ENCODE data around the gene RPL35.

DNA sequence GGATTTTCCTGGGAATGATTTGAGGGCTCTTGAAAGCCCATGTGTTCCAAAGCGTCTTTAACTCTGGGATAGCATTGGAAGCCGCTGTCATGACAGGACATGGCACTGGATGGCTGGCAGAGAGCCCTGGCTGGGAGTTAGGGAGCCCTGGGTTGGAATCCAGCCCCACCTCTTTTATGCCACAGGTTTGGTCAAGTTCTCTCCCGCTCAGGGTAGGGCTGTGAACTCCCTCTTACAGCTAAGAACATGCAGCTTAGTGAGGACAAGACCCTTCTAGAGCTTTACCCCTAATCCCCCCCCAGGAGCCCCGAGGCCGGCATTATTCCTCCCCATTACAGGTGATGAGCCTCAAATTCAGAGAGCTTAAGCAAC is 47.6 kb downstream of the RPL35 start:
- TF ChIP-seq EZH2phosphoT487 (IDR thresholded peaks at IDR 0.05; ENCODE audit: borderline replicate concordance) = no peak
- TF ChIP-seq, protein P1, sequence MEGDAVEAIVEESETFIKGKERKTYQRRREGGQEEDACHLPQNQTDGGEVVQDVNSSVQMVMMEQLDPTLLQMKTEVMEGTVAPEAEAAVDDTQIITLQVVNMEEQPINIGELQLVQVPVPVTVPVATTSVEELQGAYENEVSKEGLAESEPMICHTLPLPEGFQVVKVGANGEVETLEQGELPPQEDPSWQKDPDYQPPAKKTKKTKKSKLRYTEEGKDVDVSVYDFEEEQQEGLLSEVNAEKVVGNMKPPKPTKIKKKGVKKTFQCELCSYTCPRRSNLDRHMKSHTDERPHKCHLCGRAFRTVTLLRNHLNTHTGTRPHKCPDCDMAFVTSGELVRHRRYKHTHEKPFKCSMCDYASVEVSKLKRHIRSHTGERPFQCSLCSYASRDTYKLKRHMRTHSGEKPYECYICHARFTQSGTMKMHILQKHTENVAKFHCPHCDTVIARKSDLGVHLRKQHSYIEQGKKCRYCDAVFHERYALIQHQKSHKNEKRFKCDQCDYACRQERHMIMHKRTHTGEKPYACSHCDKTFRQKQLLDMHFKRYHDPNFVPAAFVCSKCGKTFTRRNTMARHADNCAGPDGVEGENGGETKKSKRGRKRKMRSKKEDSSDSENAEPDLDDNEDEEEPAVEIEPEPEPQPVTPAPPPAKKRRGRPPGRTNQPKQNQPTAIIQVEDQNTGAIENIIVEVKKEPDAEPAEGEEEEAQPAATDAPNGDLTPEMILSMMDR (conservative IDR thresholded peaks at IDR 0.05; ENCODE audit: low read length) = no peak
